Anterior cingulate cortex (tissue), 58 donors: ENCODE data around the gene PPA2.
"Not testable (repeated sequence)": the region's sequence is repeated elsewhere in the genome, so short reads cannot be mapped to it uniquely, and the experiment has no call there.

Source experiments
- DNase-seq, 58 donors: peaks; one replicate each; lab custom pipeline; 2025; lab: John Stamatoyannopoulos, UW

Gene PPA2

DNA sequence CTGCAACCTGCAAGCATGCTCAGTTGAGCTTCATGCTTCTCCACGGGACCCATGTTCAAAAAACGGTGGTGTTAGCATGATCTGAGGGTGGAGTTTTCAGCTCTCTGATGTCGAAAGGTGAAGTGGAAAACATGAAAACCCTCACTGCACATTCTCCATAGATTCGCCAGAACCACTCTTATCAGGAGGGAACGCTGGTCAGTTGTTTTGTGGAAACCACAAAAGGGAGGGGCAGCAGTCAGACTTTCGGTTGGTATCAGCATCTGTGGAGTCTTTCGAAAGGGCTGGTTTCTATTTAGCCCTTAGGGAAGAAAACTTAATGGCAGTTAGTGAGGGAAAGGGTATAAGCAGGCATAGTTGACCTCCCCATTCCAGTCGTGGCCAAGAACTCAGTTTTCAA is 12.6 kb downstream of the PPA2 start:
- peak in 1 of 58 donors; percentile 0 for DNase-seq

DNA sequence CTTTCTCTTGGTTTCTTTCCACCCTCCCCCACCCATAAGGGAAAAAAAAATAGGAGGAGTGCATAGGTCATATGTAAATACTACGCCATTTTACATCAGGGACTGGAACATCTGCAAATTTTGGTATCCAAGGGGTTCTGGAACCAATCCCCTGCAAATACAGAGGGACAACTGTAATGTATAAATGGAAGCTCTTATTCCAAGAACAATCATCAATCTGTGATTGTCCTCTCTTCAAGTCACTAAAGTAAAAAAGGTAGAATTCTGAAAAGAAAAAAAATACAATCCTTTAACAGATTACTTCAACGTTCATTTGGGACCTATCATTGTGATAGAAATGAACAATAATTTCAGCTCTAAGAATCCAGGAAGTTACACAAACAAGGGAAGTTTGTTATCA is 13.6 kb downstream of the PPA2 start:
- DNase-seq, result peak in 1 of 58 donors; percentile 2

DNA sequence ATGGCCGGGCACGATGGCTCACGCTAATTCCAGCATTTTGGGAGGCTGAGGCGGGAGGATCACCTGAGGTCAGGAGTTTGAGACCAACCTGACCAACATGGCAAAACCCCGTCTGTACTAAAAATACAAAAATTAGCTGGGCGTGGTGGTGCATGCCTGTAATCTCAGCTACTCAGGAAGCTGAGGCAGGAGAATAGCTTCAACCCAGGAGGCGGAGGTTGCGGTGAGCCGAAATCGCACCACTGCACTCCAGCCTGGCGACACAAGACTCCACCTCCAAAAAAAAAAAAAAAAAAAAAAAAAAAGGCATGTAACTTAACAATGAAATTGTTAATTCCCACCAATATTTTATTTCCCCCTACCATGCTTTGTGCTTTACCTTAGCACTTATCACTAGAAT is 15.3 kb downstream of the PPA2 start:
- not testable (repeated sequence) for DNase-seq

DNA sequence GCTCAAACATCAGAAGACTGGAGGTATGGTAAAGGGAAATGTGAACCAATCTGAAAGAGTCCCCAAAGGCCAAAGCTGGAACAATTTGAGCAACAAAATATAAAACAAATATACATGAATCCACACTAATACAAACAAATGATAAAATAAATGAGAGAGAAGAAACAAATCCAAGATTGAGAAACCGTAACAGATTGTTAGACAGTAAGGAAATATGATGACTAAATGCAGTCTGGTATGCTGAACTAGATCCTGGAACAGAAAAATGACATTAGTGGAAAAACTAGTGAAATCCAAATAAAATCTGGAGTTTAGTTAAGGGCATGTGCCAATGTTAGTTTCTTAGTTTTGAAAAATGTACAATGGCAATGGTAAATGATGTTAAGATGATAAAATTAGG is 15.9 kb downstream of the PPA2 start:
- DNase-seq, result no peak

DNA sequence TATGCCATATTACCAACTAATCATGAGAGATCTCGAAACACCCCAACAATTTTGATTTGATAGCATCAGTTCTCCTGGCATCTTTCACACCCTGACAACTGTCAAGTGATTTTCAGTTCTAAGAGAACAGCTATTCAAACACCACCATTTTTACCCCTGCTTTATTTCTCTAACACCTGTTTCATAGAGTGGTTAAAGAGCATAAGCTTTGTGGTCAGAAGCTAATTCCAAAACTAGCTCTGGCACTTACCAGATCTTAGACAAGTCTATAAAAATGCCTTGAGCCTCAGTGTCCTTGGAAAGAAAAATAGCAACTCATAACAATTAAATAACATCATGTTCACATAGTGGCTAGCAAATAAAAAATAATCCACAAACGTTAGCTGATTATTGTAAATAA is 17.9 kb downstream of the PPA2 start:
- no peak for DNase-seq

DNA sequence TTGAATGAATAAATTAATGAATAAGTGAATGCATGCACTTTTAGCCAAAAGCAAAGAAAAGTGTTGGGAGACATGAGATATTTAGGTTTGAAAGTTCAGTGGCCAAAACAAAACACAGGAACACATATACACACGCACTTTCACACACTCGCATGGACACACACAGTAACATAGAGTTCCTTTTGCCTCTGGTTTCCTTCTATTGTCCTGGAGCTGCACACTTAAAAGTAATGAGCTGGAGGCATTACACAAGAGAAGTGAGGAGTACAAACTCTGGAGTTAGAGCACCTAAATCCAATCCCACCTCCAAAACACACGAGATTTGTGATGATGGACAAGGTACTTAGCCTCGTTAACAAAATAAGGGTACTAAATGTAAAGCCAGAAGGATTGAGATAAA is 18.7 kb downstream of the PPA2 start:
- DNase-seq, result no peak

DNA sequence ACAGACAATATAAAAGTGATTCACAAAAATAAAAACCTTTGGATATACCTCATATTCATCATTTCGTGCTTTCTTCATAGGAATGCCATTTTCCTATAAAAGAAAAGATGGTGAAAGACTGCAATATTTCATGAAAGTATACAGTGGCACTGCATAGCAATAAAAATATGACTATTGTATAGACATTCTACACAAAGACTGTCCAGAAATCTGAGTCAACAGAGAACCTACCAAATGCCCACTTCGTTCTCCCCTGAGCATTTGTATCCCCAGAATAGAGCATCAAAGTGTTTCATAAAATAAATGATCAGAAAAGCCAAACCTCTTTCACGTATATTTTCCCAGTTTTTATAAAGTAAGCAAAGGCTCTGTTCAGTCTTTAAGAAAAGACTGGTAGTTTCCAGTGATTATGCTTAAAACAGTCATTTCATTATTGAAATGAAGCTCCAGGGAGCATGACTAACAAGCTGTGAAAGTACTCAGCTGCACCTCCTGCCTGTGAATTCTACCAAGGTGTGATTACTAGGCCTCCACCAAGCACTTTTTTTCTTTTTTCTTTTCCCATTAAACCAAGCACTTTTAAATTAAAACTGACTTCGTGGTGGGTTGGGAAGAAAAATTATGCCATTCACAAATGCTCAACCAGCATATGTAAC is 20.2 kb downstream of the PPA2 start:
- no peak for DNase-seq

DNA sequence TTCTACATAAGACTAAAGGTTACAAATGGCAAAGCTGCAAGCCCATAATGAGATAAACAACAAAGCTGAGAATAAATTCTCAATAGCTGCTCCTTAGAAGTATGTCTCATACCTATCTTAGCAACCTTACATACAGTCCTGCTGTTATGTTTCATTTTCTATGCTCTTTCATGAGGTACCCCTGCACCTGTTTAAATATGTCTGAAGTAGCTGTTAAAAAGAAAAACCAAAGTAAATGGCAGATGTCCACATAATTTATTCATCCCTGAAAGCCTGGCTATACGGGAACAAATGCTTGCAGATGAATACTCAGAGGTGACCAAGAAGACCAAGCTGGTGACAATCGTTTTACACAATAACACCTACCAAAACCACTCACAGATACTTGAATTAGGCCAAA is 22.5 kb downstream of the PPA2 start:
- no peak for DNase-seq

DNA sequence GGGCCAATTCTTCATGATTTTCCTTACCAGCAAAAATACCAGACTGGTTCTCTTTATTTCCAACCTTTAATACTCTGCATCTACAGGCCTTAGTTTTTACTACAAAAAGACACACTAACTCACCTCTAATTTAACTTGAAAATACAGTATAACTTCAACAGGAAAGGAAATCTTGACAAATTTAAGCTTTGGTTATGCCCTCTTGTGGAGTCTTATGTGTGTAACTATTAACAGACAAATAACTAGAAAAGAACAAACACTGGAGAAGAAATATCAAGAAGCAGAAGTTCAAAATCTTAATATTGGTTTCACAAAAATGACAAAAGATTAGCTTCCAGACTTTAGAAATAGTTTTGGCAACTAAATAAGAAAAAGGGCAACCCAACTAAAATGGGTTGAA is 33.0 kb downstream of the PPA2 start:
- no peak for DNase-seq

DNA sequence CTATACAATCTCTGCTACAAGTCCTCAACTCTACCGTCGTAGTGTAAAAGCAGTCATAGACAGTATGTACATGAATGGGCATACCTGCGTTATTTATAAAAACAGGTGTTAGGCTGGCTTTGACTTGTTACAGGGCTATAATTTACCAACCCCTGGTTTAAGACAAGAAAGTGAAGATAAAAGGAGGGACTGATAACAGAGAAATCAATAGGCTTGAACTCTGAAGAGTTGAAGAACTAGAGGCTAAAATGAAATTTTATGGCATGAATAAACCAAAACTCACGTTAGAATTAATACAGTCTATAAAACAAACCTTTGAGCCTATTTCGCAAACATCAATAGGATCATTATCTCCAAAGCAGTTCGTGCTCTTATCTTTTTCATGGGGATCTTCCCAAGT is 36.2 kb downstream of the PPA2 start:
- no peak for DNase-seq

DNA sequence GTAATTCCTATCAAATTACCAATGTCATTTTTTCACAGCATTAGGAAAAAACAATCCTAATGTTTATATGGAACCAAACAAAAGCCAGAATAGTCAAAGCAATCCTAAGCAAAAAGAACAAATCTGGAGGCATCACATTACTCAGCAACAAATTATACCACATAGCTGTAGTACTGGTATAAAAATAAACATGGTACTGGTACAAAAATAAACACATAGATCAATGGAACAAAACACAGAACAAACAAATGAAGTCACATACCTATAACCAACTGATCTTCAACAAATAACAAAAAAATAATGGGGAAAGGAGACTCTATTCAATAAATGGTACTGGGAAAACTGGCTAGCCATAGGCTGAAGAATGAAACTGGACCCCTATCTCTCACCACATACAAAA is 37.4 kb downstream of the PPA2 start:
- no peak for DNase-seq

DNA sequence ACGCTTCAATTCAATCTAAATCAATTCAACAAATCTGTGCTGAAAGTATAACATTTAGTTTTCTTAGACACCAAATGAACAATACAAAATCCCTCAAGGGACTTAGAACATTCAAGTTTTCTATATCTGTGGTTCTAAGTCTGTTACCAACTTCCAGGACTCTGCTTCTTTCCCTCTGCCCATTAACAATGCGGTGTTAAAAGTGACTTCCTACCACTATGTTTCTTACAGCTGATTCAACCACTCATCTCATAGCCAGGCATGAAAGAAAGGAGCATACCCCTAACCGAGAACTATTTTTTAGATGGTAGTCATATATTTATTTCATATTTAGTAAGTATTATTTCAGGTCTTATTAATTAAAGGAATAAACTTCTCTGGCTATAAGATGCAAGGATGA is 38.9 kb downstream of the PPA2 start:
- no peak for DNase-seq

DNA sequence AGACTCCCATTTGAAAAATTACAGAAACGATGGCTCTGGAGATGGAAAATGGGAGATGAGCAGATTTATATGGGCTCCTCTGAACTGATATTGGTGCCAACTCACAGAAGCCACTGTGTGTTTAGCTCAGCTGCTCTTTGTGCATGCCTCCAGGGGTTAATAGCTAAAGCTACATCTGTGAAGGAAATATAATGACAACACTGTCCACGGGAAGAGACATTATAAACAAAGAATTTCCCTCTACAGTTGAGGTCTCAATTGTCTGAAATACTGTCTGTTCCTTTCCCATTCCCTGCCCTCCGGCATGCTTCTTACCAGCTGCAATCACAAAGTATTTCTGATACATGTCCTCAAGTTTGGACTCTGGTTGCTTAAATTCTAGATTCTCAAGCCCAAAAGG is 40.4 kb downstream of the PPA2 start:
- no peak for DNase-seq

DNA sequence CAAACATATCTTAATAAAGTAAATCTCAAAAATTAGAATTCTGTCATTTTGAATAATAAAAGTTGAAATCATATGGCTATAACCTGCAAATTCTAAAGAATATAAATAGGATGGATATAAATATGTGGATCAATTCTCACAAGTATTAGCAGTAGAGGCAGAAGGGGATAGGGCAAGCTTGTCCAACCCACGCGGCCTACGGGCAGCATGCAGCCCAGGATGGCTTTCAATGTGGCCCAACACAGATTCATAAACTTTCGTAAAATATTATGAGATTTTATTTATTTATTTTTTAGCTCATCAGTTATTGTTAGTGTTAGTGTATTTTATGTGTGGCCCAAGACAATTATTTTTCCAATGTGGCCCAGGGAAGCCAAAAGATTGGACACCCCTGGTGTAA is 41.4 kb downstream of the PPA2 start:
- no peak for DNase-seq

DNA sequence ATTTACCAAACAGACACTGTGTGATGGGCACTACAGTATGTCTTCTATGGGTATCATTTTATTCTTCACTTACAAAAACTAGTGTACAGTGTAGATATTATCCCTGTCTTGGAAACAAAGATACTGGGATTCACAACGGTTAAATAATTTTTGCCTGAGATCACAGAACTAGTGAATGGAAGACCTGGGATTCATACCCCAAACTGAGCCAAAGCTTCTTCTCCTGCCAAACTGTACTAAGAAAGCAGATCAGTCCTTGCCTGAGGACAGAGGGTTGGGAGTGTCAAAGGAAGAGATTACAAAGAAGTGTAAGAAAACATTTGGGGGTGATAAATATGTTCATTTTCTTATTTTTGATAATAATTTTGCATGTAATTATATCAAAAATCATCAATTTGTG is 43.1 kb downstream of the PPA2 start:
- DNase-seq, result no peak

DNA sequence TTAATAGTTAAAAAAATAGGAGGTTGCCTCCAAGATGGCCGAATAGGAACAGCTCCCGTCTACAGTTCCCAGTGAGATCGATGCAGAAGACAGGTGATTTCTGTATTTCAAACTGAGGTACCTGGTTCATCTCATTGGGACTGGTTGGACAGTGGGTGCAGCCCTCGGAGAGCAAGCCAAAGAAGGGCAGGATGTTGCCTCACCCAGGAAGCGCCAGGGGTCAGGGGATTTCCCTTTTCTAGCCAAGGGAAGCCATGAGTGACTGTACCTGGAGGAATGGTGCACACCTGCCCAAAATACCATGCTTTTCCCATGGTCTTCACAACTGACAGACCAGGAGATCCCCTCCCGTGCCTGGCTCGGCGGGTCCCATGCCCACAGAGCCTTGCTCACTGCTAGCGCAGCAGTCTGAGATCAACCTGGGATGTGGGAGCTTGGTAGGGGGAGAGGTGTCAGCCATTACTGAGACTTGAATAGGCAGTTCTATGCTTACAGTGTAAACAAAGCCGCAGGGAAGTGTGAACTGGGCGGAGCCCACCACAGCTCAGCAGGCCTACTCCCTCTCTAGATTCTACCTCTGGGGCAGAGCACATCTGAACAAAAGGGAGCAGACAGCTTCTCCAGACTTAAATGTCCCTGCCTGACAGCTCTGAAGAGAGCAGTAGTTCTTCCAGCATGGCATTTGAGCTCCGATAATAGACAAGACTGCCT is 47.5 kb downstream of the PPA2 start:
- no peak for DNase-seq

DNA sequence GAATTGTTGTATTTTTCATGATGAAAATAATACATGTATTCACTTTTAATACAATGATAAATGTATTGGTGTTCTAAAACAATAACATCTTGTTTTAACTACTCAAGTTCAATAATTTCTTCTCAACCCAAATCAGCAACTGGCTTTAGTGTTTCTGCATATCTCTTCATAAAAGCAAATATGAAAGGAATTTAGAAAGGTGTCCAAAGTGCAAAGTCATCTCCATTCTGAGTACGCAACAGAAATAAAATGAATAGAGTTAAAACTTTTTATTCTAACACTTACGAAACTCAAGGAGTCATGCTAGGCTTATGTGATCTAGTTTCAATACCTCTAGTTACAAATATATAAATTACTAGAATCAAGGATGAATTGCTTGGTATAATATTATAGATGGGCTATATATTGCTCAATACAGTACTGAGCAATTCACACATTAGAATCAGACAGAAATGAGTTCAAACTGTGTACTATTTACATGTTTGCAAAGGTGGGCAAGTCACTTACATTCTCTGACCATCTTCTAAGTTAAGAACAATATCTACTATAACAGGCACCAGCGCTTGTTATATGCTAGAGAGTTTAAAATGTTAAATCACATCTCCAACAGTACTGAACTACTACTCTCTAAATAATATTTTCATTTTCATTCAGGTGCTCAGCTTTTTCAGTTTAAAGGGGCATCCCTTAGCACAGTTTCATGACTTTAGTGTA is 51.5 kb downstream of the PPA2 start:
- no peak for DNase-seq

DNA sequence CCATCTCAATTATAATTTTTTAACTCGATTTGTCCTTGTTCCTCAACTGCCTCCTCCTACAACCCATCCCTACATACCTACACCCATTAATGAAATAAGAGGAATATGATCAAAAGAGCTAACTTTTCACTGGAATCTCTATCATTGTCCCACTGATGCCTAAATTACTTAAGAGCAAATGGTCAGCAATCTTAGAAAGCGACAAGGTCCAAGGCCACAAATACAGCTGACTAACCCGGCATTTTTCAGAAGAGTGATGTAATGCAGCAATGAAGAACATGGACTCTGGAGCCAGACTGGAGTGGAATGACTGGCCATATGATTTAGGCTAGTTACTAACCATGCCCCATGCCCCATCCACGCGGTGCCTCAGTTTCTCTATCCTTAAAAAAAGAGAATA is 56.2 kb downstream of the PPA2 start:
- no peak for DNase-seq

DNA sequence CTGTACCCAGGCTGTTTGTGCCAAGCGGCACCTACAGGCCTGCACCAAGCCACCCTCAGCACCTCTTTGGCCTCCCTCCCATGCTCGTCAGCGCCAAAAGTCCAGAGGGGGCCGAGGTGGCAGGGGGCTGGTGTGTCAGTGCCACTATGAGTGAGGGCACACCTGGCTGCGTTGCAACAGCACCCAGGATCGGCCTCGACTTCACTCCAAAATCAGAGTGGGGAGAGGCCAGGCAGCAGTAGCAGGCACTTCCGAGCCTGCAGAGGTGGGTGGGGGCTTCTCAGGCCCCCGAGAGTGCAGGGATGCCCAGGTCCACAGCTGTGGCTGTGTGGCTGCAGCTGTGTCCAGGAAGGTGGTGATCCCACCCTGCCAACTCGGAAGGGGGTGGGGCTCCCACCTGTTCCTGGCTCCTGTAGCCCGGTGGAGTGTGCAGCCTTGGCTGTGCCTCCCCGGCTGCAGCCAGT is 58.5 kb downstream of the PPA2 start:
- DNase-seq, result no peak

DNA sequence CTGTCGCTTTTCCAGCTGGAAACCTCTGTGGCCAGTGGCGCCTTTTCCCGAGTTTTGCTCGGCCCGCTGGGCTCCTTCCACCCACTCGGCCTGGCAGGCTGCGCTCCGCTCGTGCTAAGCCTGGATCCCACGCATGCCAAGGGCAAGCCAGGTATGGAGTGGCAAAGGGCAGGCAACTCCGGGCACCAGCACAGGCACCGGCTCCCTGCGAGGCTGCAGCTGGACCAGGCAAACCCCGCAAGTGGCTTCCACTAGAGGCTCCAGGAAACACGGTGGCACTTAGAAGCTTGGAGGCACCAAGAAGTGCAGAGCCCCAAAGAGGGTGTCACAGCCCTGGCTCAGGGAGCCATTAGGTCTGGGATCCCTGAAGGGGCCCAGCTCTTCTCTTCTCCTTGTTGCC is 59.5 kb downstream of the PPA2 start:
- no peak for DNase-seq

DNA sequence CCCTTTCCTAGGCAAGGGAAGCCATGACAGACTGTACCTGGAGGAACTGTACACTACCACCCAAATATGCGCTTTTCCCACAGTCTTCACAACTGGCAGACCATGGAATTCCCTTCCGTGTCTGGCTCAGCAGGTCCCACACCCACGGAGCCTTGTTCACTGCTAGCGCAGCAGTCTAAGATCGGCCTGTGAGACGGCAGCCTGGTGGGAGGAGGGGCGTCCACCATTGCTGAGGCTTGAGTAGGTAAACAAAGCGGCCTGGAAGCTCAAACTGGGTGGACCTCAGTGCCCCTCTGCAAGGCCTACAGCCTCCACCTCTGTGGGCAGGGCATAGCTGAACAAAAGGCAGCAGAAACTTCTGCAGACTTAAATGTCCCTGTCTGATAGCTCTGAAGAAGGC is 64.7 kb downstream of the PPA2 start:
- not testable (repeated sequence) for DNase-seq
